WTC11 (cell line): ENCODE data around the gene NR3C2.

Experiments used
- ESRRA ChIP-seq: sonication (generic); formaldehyde crosslinking; IDR thresholded peaks from 2 replicates; pipeline ENCODE4 v1.8.1; 2022; ENCODE audit warnings: mild to moderate bottlenecking, missing genetic modification reagents, borderline replicate concordance
- IRF2 ChIP-seq: sonication (generic); formaldehyde crosslinking; IDR thresholded peaks from 2 replicates; pipeline ENCODE4 v1.8.0; 2022; ENCODE audit warnings: low read depth, missing genetic modification reagents, borderline replicate concordance
- KAT7 ChIP-seq: sonication (generic); formaldehyde crosslinking; IDR thresholded peaks from 2 replicates; pipeline ENCODE4 v1.8.1; 2023; ENCODE audit warnings: missing genetic modification reagents, mild to moderate bottlenecking, borderline replicate concordance
- MAX ChIP-seq: sonication (generic); formaldehyde crosslinking; IDR thresholded peaks from 2 replicates; pipeline ENCODE4 v1.8.0; 2022; ENCODE audit warnings: mild to moderate bottlenecking, missing genetic modification reagents
- ZNF671 ChIP-seq: fragments of 250-450 bp; sonication (Bioruptor Pico); IDR thresholded peaks from 2 replicates; pipeline ENCODE4 v1.8.0; 2021; ENCODE audit warnings: mild to moderate bottlenecking

GRCh38 chr4:148210661-148211060 lies 231.6 kb downstream of the NR3C2 start:
- TF ChIP-seq MAX (CRISPR knock-in tag) (no peak), IRF2 (no peak), ESRRA (CRISPR knock-in tag) (no peak), KAT7 (CRISPR knock-in tag) (no peak), ZNF671 (CRISPR knock-in tag) (no peak)
